GM23338 (cell line): ENCODE measurements around the gene CCT5. TPM values are rescaled to one million over a fixed set of nuclear protein-coding genes. Genes with fewer than 3 reads are reported as not detected.

Experiments used
- ATAC-seq: fragments of 200-7000 bp; cut with Tn5 transposase; 3 replicates; pipeline ENCODE4 v1.9.1; 2020
- DNase-seq: peaks from one replicate; pipeline ENCODE4 v3.0.0-alpha.2; 2015; ENCODE audit warnings: low spot score
- H2AFZ ChIP-seq: fragments of 200-600 bp; sonication (generic); 2 replicates; pipeline ENCODE4 v1.8.0; 2016; ENCODE audit warnings: antibody characterized with exemption, mild to moderate bottlenecking, moderate library complexity
- H3F3A ChIP-seq: fragments of 200-600 bp; sonication (generic); replicated peaks from 2 replicates; pipeline ENCODE4 v1.8.0; 2017; ENCODE audit warnings: antibody characterized with exemption, mixed run types, low read depth
- H3K27ac ChIP-seq: fragments of 200-600 bp; sonication (generic); 2 replicates; pipeline ENCODE4 v1.6.1; 2016; ENCODE audit warnings: low read depth
- H3K27me3 ChIP-seq: fragments of 200-600 bp; sonication (generic); 2 replicates; pipeline ENCODE4 v1.8.0; 2016; ENCODE audit warnings: mild to moderate bottlenecking, mixed run types, moderate library complexity; ENCODE audit not compliant: insufficient read depth
- H3K36me3 ChIP-seq: fragments of 200-600 bp; sonication (generic); 2 replicates; pipeline ENCODE4 v1.8.0; 2016; ENCODE audit warnings: mild to moderate bottlenecking; ENCODE audit not compliant: insufficient read depth
- H3K4me1 ChIP-seq: fragments of 200-600 bp; sonication (generic); 2 replicates; pipeline ENCODE4 v1.8.0; 2016; ENCODE audit warnings: mild to moderate bottlenecking, moderate library complexity; ENCODE audit not compliant: insufficient read depth
- H3K4me2 ChIP-seq: fragments of 200-600 bp; sonication (generic); 2 replicates; pipeline ENCODE4 v1.7.1; 2017; ENCODE audit warnings: mixed run types
- H3K4me3 ChIP-seq: fragments of 200-600 bp; sonication (generic); 2 replicates; pipeline ENCODE4 v1.6.1; 2016; ENCODE audit warnings: mixed run types
- H3K79me2 ChIP-seq: fragments of 200-600 bp; sonication (generic); replicated peaks from 2 replicates; pipeline ENCODE4 v1.8.0; 2017; ENCODE audit warnings: mild to moderate bottlenecking; ENCODE audit not compliant: insufficient read depth
- H3K9me2 ChIP-seq: fragments of 200-600 bp; sonication (generic); 2 replicates; pipeline ENCODE4 v1.8.0; 2017; ENCODE audit not compliant: insufficient read depth
- H4K20me1 ChIP-seq: fragments of 200-600 bp; sonication (generic); replicated peaks from 2 replicates; pipeline ENCODE4 v1.8.0; 2017; ENCODE audit warnings: mild to moderate bottlenecking; ENCODE audit not compliant: insufficient read depth
- H3K27ac Mint-ChIP-seq: 2 replicates; pipeline ENCODE4 v1.8.0; 2020; ENCODE audit warnings: inconsistent platforms, mild to moderate bottlenecking, moderate library complexity, mixed read lengths
- H3K27me3 Mint-ChIP-seq: 3 replicates; pipeline ENCODE4 v1.8.0; 2022; ENCODE audit warnings: low read depth, mild to moderate bottlenecking, moderate library complexity, mixed read lengths, inconsistent platforms; ENCODE audit not compliant: insufficient read depth, poor library complexity
- H3K36me3 Mint-ChIP-seq: 3 replicates; pipeline ENCODE4 v1.8.0; 2021; ENCODE audit warnings: low read depth, mild to moderate bottlenecking, inconsistent platforms, moderate library complexity, mixed read lengths
- H3K4me1 Mint-ChIP-seq: 3 replicates; pipeline ENCODE4 v1.8.0; 2020; ENCODE audit warnings: mild to moderate bottlenecking, inconsistent platforms, mixed read lengths
- H3K4me3 Mint-ChIP-seq: 3 replicates; pipeline ENCODE4 v1.8.0; 2021; ENCODE audit warnings: moderate library complexity, mild to moderate bottlenecking, inconsistent platforms, mixed read lengths
- H3K9me3 Mint-ChIP-seq: 3 replicates; pipeline ENCODE4 v1.8.0; 2020; ENCODE audit warnings: moderate library complexity, mild to moderate bottlenecking, inconsistent platforms, mixed read lengths
- CREB1 ChIP-seq: fragments of 250-450 bp; sonication (Bioruptor Pico); IDR thresholded peaks from 2 replicates; pipeline ENCODE4 v1.5.0; 2020; ENCODE audit warnings: low read depth, mild to moderate bottlenecking, moderate library complexity
- EZH2 ChIP-seq: fragments of 200-600 bp; sonication (generic); IDR thresholded peaks from one replicate; pipeline ENCODE4 v1.8.0; 2017; ENCODE audit warnings: antibody characterized with exemption, mild to moderate bottlenecking, low read depth; ENCODE audit not compliant: unreplicated experiment
- EZH2phosphoT487 ChIP-seq: fragments of 200-600 bp; sonication (generic); IDR thresholded peaks from one replicate; pipeline ENCODE4 v1.8.1; 2018; ENCODE audit warnings: antibody characterized with exemption; ENCODE audit not compliant: unreplicated experiment
- JUNB ChIP-seq: IDR thresholded peaks from one replicate; pipeline ENCODE4 v1.6.1; 2016; ENCODE audit warnings: antibody characterized with exemption; ENCODE audit not compliant: unreplicated experiment
- NANOG ChIP-seq: IDR thresholded peaks from 2 replicates; pipeline ENCODE4 v1.6.1; 2016; ENCODE audit warnings: antibody characterized with exemption, borderline replicate concordance
- POLR2AphosphoS5 ChIP-seq: IDR thresholded peaks from 2 replicates; pipeline ENCODE4 v1.6.1; 2016; ENCODE audit warnings: antibody characterized with exemption, low read depth
- STAT1 ChIP-seq: IDR thresholded peaks from one replicate; pipeline ENCODE4 v1.6.1; 2016; ENCODE audit warnings: antibody characterized with exemption; ENCODE audit not compliant: unreplicated experiment
- ZNF114 ChIP-seq: fragments of 250-450 bp; sonication (Bioruptor Pico); IDR thresholded peaks from 2 replicates; pipeline ENCODE4 v1.5.0; 2020; ENCODE audit warnings: mild to moderate bottlenecking, moderate library complexity
- ZNF331 ChIP-seq: fragments of 250-450 bp; sonication (Bioruptor Pico); IDR thresholded peaks from 2 replicates; pipeline ENCODE4 v1.5.0; 2020; ENCODE audit warnings: low read depth, mild to moderate bottlenecking, moderate library complexity
- polyA plus RNA-seq: library from polyadenylated mRNA; unstranded; fragments of >200 nt; fragmentation: Nextera tagmentation; extraction: Ambion mirVana; gene quantifications from 2 replicates; pipeline ENCODE4 v1.2.1, GENCODE V29; 2016
- total RNA-seq: library from RNA; depleted of rRNA; stranded (reverse); fragments of >200 nt; shearing (Covaris generic); gene quantifications from 2 replicates; pipeline ENCODE4 v1.2.3, GENCODE V29; 2014
- TF ChIP-seq, protein P1 (sequence below): fragments of 250-450 bp; sonication (Bioruptor Pico); IDR thresholded peaks from 2 replicates; pipeline ENCODE4 v1.5.0; 2020; ENCODE audit warnings: mild to moderate bottlenecking, moderate library complexity
- TF ChIP-seq, protein P2 (sequence below): IDR thresholded peaks from one replicate; pipeline ENCODE4 v1.6.1; 2018; ENCODE audit warnings: antibody characterized with exemption; ENCODE audit not compliant: unreplicated experiment
- TF ChIP-seq, protein P3 (sequence below): IDR thresholded peaks from 2 replicates; pipeline ENCODE4 v1.6.1; 2016; ENCODE audit warnings: antibody characterized with exemption
- TF ChIP-seq, protein P4 (sequence below), 2 experiments: fragments of 200-600 bp in 1 of 2; sonication (generic) in 1 of 2; conservative IDR thresholded peaks; 2 replicates each; pipeline versions ENCODE4 v1.5.1 to v1.6.1; 2016 to 2017; ENCODE audit warnings: antibody characterized with exemption in 2 of 2, low read depth in 2 of 2, mild to moderate bottlenecking in 2 of 2, moderate library complexity in 1 of 2

CCT5 gene
- total and polyA plus RNA-seq, 2 experiments from 2014 or later = 576 to 661 TPM

DNA sequence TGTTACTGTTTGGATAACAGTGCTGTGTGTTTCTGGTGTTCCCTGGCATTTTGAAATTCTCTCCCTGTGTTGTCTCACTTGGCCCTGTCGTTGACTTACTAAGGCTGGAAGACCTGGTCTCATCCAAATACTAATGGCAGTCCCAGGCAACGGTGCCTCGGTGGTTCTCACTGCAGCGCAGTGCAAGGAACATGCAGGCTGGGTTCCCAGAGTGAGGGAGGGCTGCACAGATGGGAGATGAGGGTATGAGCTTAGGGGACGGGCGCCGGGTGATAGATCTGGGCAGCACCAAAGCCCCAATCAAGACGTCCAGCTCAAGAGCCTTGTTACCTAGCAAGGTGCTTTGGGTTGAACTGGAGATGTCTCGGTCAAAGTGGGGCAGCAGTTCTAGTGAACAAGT, 11.0 kb downstream of the CCT5 start:
- Histone ChIP-seq H3K36me3 (peaks cover 92% of the 10 kb centered on the region), H3K27ac (no peak overlapping the region), H3F3A (peaks cover 49% of the 10 kb centered on the region), H3K27me3 (no peaks in the 10 kb centered on the region), H3K9me2 (no peaks in the 10 kb centered on the region), H3K4me1 (no peaks in the 10 kb centered on the region), H2AFZ (no peak overlapping the region), H3K4me2 (no peak overlapping the region), H3K4me3 (no peak overlapping the region), H4K20me1 (peaks cover 48% of the 10 kb centered on the region), H3K79me2 (peaks cover 28% of the 10 kb centered on the region)
- Mint-ChIP-seq H3K27me3 (peaks cover 6% of the 10 kb centered on the region), H3K9me3 (no peaks in the 10 kb centered on the region), H3K36me3 (peaks cover 95% of the 10 kb centered on the region), H3K4me1 (no peaks in the 10 kb centered on the region; the same call in 2 of the 3 replicates), H3K27ac (no peak overlapping the region), H3K4me3 (no peak overlapping the region)
- TF ChIP-seq, protein P1, sequence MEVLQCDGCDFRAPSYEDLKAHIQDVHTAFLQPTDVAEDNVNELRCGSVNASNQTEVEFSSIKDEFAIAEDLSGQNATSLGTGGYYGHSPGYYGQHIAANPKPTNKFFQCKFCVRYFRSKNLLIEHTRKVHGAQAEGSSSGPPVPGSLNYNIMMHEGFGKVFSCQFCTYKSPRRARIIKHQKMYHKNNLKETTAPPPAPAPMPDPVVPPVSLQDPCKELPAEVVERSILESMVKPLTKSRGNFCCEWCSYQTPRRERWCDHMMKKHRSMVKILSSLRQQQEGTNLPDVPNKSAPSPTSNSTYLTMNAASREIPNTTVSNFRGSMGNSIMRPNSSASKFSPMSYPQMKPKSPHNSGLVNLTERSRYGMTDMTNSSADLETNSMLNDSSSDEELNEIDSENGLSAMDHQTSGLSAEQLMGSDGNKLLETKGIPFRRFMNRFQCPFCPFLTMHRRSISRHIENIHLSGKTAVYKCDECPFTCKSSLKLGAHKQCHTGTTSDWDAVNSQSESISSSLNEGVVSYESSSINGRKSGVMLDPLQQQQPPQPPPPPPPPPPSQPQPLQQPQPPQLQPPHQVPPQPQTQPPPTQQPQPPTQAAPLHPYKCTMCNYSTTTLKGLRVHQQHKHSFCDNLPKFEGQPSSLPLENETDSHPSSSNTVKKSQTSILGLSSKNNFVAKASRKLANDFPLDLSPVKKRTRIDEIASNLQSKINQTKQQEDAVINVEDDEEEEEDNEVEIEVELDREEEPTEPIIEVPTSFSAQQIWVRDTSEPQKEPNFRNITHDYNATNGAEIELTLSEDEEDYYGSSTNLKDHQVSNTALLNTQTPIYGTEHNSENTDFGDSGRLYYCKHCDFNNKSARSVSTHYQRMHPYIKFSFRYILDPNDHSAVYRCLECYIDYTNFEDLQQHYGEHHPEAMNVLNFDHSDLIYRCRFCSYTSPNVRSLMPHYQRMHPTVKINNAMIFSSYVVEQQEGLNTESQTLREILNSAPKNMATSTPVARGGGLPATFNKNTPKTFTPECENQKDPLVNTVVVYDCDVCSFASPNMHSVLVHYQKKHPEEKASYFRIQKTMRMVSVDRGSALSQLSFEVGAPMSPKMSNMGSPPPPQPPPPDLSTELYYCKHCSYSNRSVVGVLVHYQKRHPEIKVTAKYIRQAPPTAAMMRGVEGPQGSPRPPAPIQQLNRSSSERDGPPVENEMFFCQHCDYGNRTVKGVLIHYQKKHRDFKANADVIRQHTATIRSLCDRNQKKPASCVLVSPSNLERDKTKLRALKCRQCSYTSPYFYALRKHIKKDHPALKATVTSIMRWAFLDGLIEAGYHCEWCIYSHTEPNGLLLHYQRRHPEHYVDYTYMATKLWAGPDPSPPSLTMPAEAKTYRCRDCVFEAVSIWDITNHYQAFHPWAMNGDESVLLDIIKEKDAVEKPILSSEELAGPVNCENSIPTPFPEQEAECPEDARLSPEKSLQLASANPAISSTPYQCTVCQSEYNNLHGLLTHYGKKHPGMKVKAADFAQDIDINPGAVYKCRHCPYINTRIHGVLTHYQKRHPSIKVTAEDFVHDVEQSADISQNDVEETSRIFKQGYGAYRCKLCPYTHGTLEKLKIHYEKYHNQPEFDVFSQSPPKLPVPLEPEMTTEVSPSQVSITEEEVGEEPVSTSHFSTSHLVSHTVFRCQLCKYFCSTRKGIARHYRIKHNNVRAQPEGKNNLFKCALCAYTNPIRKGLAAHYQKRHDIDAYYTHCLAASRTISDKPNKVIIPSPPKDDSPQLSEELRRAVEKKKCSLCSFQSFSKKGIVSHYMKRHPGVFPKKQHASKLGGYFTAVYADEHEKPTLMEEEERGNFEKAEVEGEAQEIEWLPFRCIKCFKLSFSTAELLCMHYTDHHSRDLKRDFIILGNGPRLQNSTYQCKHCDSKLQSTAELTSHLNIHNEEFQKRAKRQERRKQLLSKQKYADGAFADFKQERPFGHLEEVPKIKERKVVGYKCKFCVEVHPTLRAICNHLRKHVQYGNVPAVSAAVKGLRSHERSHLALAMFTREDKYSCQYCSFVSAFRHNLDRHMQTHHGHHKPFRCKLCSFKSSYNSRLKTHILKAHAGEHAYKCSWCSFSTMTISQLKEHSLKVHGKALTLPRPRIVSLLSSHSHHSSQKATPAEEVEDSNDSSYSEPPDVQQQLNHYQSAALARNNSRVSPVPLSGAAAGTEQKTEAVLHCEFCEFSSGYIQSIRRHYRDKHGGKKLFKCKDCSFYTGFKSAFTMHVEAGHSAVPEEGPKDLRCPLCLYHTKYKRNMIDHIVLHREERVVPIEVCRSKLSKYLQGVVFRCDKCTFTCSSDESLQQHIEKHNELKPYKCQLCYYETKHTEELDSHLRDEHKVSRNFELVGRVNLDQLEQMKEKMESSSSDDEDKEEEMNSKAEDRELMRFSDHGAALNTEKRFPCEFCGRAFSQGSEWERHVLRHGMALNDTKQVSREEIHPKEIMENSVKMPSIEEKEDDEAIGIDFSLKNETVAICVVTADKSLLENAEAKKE = no peak
- TF ChIP-seq STAT1 (no peak), NANOG (no peak), JUNB (no peak), ZNF331 (CRISPR knock-in tag) (no peak), EZH2 (no peak), EZH2phosphoT487 (no peak), CREB1 (CRISPR knock-in tag) (no peak), ZNF114 (CRISPR knock-in tag) (no peak), POLR2AphosphoS5 (no peak)
- TF ChIP-seq, protein P2, sequence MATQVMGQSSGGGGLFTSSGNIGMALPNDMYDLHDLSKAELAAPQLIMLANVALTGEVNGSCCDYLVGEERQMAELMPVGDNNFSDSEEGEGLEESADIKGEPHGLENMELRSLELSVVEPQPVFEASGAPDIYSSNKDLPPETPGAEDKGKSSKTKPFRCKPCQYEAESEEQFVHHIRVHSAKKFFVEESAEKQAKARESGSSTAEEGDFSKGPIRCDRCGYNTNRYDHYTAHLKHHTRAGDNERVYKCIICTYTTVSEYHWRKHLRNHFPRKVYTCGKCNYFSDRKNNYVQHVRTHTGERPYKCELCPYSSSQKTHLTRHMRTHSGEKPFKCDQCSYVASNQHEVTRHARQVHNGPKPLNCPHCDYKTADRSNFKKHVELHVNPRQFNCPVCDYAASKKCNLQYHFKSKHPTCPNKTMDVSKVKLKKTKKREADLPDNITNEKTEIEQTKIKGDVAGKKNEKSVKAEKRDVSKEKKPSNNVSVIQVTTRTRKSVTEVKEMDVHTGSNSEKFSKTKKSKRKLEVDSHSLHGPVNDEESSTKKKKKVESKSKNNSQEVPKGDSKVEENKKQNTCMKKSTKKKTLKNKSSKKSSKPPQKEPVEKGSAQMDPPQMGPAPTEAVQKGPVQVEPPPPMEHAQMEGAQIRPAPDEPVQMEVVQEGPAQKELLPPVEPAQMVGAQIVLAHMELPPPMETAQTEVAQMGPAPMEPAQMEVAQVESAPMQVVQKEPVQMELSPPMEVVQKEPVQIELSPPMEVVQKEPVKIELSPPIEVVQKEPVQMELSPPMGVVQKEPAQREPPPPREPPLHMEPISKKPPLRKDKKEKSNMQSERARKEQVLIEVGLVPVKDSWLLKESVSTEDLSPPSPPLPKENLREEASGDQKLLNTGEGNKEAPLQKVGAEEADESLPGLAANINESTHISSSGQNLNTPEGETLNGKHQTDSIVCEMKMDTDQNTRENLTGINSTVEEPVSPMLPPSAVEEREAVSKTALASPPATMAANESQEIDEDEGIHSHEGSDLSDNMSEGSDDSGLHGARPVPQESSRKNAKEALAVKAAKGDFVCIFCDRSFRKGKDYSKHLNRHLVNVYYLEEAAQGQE = no peak
- TF ChIP-seq, protein P3, sequence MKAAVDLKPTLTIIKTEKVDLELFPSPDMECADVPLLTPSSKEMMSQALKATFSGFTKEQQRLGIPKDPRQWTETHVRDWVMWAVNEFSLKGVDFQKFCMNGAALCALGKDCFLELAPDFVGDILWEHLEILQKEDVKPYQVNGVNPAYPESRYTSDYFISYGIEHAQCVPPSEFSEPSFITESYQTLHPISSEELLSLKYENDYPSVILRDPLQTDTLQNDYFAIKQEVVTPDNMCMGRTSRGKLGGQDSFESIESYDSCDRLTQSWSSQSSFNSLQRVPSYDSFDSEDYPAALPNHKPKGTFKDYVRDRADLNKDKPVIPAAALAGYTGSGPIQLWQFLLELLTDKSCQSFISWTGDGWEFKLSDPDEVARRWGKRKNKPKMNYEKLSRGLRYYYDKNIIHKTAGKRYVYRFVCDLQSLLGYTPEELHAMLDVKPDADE = no peak
- TF ChIP-seq, protein P4, sequence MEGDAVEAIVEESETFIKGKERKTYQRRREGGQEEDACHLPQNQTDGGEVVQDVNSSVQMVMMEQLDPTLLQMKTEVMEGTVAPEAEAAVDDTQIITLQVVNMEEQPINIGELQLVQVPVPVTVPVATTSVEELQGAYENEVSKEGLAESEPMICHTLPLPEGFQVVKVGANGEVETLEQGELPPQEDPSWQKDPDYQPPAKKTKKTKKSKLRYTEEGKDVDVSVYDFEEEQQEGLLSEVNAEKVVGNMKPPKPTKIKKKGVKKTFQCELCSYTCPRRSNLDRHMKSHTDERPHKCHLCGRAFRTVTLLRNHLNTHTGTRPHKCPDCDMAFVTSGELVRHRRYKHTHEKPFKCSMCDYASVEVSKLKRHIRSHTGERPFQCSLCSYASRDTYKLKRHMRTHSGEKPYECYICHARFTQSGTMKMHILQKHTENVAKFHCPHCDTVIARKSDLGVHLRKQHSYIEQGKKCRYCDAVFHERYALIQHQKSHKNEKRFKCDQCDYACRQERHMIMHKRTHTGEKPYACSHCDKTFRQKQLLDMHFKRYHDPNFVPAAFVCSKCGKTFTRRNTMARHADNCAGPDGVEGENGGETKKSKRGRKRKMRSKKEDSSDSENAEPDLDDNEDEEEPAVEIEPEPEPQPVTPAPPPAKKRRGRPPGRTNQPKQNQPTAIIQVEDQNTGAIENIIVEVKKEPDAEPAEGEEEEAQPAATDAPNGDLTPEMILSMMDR (conservative IDR thresholded peaks at IDR 0.05; ENCODE audit: low read depth in 2 of 2) = no peak
- ATAC-seq = no peak
- DNase-seq = no peak
